ENCODE data around the gene TAOK1.
"Not testable (repeated sequence)": the region's sequence is repeated elsewhere in the genome, so short reads cannot be mapped to it uniquely, and the experiment has no call there.

Gene TAOK1

GRCh38 chr17:29555840-29556239 is 165.7 kb downstream of the TAOK1 start:
- DNase-seq, result no peak

- DNase-seq, result no peak
These were observed 167.0 kb downstream of the TAOK1 start for GRCh38 chr17:29557085-29557738.

GRCh38 chr17:29557739-29558116 is 167.6 kb downstream of the TAOK1 start:
- no peak for DNase-seq

- not testable (repeated sequence) for DNase-seq
These were observed 168.0 kb downstream of the TAOK1 start for GRCh38 chr17:29558139-29558538.

- DNase-seq, result no peak
These were observed 169.5 kb downstream of the TAOK1 start for GRCh38 chr17:29559640-29560039.

GRCh38 chr17:29560316-29560715 is 170.2 kb downstream of the TAOK1 start:
- DNase-seq, result no peak

- DNase-seq, result no peak
These were observed 171.7 kb downstream of the TAOK1 start for GRCh38 chr17:29561554-29562517.

- DNase-seq, result no peak
These were observed 172.5 kb downstream of the TAOK1 start for GRCh38 chr17:29562615-29563014.

- no peak for DNase-seq
These were observed 173.7 kb downstream of the TAOK1 start for GRCh38 chr17:29563816-29564215.

- DNase-seq, result peak; percentile 54
These were observed 175.7 kb downstream of the TAOK1 start for GRCh38 chr17:29565643-29566472.

- DNase-seq, result peak; percentile 58
These were observed 176.5 kb downstream of the TAOK1 start, which contains the start of gene ABHD15 for GRCh38 chr17:29566473-29567303. Gene ABHD15, minus strand, starts transcription at chr17:29567037. Its CDS starts 71 bp downstream, at chr17:29566966.

- no peak for DNase-seq
These were observed 177.1 kb downstream of the TAOK1 start for GRCh38 chr17:29567304-29567553.

GRCh38 chr17:29567554-29568330 is 177.6 kb downstream of the TAOK1 start:
- peak; percentile 67 for DNase-seq

GRCh38 chr17:29568331-29569244 is 178.4 kb downstream of the TAOK1 start, which contains the start of gene TP53I13:
Gene TP53I13, plus strand, starts transcription at chr17:29568701. Its CDS starts 58 bp downstream, at chr17:29568759.
- DNase-seq, result peak; percentile 94

GRCh38 chr17:29569245-29569950 is 179.2 kb downstream of the TAOK1 start:
- no peak for DNase-seq

- no peak for DNase-seq
These were observed 180.4 kb downstream of the TAOK1 start for GRCh38 chr17:29570521-29570920.

- DNase-seq, result no peak
These were observed 181.3 kb downstream of the TAOK1 start for GRCh38 chr17:29571486-29571882.

GRCh38 chr17:29571883-29572681 is 181.9 kb downstream of the TAOK1 start:
- DNase-seq, result no peak
